Non-pigmented ciliary epithelial cell (primary cell): ENCODE data around the gene CMC1.

Experiments used
- DNase-seq: peaks from one replicate; pipeline ENCODE4 v3.0.0-alpha.2; 2010; ENCODE audit warnings: low read depth

CMC1 gene

DNA sequence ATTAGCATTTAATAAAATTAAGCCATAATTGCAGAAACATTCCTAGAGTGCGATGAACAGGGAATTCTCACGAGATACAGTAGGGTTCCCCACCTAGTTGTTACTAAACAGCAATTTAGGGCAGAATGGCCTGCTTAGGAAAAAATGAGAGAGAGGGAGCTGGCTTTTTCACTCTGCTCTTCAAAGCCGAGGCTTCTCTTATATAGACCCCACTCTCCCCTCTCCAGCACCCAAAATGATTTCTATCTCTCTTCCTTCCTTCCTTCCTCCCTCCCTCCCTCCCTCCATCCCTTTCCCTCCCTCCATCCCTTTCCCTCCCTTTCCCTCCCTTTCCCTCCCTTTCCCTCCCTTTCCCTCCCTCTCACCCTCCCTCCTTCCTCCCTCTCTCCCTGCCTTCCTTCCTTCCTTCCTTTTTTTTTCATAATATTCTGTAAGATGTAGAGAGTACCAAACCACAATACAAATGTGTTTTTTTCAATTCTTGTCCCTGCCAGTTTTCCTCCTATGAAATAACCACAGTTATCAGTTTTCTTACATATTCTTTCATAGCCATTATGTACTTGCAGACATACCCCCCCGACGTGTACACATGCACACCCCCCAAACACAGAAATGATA is 59.0 kb downstream of the CMC1 start:
- DNase-seq = no peak

DNA sequence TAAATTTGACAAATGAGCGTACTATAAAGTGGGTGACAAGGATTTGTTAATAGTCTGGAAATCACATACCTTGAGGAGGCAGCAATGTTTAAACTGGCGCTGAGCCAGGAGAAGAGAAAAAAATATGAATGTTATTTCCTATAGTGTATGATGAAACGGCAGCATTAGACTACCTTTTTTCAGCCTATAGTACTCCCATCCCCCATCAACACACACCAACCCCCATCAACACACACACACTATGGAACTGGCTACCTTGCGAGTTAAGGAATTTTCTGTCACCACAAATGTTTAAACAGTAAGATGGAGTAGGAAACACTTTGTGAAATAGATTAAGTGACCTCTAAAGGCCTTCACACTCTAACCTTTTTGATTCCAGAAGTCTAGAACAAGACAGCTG is 60.3 kb downstream of the CMC1 start:
- no peak for DNase-seq

DNA sequence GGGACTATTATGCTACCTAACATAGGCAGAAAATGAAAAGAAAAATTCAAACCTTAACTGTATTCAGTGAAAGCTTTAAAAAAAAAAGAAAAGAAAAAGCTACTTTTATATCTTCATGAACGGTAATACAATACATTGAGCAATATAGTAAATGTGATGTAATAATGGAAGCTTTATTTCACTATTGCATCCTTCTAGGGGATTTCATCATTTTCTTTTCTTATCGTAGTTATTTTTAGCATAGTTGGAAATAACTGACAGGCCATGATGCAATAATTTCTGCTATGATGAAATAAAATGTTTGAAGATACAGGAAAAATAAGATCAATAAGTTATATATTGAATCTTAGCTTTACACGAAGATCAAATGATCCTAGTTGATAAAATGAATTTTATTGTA is 66.8 kb downstream of the CMC1 start:
- no peak for DNase-seq

DNA sequence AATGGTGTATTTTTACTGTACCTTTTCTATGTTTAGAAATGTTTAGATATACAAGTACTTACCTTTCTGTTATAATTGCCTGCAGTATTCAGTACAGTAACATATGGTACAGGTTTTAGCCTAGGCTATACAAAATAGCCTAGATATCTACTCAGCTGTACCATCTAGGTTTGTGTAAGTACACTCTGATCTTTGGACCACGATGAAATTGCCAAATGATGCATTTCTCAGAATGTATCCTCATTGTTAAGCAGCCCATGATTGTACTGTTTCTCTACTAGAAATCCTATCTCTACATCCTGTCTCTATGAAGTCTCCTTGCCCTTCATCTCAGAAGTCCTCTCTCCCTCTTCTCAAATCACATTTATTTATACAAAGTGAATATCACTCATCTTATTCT is 74.3 kb downstream of the CMC1 start:
- DNase-seq = no peak

DNA sequence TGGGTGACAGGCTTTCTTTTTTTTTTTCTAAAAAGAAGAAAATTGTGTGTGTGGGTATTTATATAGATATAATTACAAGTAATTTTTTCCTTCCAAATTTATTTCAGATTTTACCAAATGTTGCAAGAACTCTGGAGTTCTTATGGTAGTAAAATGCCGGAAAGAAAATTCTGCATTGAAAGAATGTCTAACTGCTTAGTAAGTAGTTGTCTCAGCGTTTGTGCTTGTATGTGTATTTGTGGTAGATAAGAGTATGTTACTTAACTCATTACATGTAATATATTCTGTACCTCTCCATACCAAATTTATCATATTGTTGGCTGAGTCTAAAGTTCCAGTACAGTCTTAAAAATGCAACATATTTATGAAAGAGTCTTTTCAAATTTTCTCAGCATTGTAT is 74.8 kb downstream of the CMC1 start:
- no peak for DNase-seq

DNA sequence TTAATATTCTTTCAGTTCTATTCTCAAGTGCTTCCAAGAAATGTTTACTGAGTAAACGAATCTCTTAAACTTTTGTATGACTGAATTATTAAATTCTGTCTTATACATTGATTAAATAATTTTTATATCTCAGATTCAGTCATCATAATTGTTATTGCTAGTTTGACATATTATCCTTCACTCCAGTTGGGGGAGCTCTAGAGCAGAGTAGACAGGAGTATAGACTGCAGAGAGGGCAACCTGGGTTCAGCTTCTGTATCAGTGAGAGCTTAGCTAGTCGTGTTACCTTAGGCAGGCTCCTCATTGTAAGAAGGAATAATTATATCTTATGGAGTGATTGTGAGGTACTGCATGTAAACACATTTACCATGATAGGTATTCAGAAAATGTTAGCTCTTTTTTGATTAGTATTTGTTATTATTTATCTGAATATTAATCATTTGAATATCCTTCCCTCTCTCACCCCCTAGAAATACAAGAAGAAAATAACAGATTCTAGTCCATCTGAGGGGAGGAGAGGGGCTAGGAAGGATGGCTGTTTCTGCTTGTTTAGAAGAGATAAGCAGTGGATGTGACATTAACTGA is 76.1 kb downstream of the CMC1 start:
- peak; percentile 18 for DNase-seq

DNA sequence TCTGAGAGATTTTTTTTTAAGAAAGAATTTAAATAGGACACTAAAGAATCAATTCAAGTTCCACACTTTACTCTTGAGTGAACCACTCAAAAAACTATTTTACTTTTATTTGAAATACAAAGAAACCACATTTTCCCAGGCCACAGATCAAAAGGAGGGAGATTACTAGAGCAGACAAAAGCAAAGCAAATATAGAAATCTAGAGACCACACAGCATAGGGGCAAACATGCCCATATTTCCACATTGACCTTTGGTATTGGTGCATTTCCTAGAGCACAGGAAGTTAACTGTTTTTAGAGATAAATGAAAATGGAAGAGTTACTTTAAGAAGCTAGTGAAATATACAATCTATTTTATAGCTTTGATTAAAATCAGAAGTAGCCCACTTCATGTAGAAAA is 79.6 kb downstream of the CMC1 start:
- DNase-seq = no peak

DNA sequence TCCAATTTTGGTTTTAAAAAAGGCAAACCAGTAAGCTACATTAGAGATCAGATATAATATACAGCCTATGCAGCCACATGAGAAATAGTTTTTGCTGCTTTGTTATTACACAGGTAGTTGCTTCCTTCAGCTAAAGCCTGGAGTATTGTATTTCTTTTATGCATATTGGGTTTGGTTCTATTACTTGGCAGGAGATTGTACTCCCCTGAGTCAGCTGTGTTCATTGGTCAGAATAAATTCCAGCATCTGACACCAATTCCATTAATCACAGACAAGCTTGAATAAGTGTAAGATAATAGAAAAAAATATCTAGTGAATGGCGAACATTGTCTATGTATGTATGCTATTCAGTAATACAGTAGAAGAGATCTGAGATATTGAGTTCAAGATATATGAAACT is 81.0 kb downstream of the CMC1 start:
- peak; percentile 49 for DNase-seq

DNA sequence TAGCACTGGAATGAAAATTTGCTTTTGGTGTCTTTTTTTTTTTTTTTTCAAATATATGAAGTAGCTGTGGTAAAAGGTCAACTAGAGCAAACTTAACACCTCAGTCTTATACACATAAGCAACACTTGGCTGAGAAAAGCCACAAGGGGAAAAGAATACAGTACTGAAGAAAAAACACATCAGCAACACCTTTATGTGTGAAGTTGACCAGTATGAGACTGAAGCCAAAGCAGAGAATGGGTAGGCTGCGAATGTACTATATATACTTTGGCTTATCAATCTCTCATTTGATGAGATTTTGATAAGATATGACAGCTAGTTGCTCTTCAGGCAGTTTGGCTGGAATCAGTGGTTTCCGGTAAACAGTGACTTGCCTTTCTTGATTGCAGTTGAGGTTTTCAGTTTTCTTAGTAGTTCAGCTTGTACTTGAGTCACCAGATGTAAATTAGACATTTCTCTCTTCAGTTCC is 85.1 kb downstream of the CMC1 start:
- DNase-seq = no peak

DNA sequence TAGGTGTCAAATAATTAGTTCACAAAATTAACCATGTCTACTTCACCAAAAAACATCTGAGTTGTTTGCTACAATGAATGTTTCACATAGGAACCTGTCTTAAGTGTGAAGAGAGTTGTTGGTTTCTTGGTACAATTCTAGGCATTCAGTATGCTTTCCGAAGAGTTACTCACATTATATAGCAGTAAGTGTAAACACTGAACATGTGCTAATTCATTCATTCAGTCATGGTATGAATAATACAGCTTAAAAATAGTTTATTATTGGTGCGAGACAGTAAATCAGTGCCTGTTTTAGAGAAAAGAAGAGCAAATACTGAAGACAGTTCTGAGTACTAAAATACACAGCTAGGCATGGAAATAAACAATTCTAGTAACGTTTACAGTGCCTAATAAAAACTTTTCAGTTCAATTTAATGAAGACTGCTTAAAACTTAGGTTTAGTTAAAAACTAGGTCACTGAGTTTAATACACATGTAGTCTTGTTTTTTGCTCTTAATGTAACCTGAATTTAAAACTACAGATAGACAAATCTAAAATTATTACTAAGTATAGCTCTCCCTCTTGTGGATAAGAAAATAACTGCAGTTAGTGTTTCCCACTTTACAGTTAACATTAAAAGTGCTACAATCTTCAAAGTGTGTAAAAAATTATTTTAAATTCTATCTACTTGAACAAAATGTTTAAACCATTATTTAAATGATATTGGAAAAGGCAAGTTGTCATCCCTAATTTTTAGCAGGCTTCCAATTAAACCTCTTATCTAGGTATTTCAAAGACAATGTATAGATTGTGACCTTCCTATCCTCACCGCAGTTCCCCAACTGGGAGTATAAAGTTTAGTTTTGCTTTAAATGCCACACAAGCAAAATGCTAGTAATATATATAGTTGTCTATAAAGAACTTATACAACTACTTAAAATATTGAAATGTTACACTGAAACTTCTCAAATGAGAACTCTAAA is 87.1 kb downstream of the CMC1 start:
- DNase-seq = no peak

DNA sequence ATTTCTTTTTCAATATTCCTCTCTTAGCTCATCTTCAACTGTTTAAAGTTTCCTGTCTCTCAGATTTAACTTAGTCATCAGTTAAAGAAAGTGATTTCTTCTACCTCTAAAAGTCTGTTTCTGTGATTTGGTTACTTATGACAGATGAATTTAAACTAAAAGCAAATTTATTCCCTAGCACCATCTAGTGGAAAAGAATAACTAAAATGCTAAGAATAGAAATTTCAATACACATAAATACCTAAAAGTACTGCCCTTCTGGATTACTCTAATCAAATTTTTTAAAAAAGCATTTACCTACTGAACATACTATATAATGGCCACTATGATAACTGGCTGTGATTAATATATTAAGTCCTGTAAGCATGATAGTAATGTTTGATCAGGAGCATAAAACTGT is 93.1 kb downstream of the CMC1 start:
- no peak for DNase-seq

DNA sequence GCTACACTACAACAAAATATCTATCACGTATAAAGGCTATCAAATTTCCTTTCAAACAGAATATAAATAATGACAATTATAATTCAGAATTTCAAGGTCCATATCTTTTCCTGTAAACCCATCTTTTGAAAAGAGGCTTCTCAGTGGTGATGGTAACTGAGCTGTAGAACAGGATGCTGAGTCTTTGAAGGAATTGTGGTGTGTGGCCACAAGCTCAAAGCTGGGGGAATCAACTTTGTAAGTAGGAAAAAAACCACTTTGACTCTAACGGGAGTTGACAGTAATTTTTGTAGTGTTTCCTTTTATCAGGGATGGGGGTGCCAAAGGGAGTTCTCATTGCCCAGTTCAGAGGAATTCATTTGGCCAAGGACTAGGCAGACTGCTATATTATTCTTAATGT is 93.8 kb downstream of the CMC1 start:
- no peak for DNase-seq

DNA sequence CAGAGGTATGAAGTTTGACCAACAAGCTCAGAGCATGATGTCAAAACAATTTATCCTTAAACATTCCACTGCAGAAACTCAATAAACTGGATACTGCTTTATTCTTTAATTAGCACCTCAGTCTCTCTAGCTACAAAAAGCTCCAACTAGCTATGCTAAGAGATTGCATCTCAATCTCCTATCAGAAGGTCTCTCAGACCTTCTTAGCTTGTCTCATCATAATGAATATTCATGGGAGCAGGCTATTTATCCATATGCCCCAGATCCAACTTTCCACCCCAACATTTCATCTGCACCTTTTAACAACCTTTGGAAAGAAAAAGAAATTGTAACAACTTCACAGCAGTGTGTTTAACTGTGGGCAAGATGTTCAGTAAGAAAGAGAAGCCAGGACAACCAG is 95.8 kb downstream of the CMC1 start:
- no peak for DNase-seq

DNA sequence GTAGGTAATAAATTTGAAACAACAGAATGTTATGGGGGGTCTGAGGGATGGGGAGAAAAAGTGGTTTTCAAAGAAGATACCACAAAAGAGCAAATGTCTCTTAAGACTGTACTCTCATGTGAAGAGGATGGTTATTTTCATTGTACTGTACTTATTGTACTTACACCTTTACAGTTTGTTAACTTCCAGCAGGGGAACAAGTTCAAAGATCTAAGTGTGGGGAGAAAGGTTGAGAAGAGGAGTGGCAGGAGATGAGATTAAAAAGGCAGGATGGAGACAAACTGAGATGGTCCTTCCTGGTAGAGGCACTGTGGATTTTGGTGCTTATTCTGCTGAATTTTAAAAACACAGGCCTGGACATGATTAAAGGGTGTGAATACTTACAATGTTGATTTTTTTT is 101.7 kb downstream of the CMC1 start:
- DNase-seq = no peak

DNA sequence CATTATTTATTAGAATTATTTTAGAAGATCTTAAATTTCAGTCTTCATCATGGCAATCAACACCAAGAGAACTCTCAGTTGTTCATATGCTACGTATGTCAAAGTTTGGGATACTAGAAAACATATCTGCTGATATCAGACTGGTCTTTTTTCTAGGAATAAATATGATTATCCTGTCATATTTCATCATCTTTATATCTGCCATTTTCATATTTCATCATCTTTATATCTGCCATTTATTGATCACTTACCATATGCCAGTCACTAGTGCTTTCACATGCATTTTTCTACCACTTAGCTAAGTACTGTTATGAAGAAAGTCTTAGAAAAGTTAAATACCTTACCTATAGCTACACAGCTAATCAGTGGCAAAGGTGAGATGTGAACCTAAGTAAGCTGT is 104.3 kb downstream of the CMC1 start:
- no peak for DNase-seq

DNA sequence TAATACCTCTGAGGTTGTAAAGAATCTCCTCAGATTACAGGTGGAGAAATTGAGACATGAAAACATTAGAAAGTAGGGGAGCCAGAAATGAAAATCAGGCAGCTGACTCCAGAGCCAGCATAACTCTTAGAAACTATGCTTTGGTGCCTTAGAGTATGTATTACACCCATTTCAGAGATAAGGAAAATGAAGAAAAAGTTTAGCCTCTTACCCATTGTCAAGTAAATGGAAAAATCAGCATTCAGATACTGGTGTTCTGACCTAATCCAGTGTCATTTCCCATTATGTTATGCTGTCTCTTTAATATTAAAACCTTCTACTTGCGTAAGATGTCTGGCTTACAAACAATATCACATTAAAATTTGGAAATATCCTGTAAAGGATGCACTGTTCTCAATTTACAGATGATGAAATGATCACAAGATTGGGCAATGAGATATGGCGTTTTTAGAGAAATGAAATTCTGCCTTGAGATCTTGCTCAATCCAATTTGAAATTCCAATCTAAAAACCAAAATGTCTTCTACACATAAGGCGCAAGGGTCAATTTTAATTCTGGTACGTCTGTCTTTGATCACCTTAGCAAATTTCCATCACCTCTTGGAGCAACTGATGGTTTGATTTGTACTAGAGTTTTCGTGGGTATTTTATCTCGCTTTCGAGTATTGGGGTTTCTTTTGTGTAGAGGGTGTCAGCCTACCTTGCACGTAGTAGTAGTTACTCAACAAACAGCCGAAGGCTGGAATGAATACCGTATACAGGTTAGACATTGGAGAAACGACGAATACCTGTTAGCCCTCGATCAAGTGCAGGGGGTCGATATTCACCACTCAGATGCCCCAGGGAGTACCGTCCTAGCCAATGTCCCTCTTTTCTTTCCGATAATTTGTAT is 106.2 kb downstream of the CMC1 start:
- DNase-seq = no peak

DNA sequence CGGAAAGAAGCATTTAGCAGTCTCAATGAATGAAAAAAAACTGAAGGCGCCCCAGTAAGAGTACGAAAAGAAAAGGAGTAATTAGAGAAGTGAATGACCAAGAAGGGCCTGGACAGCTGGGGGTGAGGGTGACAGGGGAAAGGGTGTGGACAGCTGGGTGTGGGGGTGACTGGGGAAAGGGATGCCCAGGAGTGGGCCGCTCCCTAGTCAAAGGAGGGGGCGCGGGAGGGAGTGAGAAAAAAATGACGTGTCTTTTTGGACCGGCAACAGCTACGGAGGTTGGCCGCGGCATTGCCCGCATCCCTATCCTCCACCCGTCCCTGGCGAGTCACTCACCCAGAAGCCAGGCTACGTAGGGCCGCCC is 106.8 kb downstream of the CMC1 start:
- peak; percentile 36 for DNase-seq

DNA sequence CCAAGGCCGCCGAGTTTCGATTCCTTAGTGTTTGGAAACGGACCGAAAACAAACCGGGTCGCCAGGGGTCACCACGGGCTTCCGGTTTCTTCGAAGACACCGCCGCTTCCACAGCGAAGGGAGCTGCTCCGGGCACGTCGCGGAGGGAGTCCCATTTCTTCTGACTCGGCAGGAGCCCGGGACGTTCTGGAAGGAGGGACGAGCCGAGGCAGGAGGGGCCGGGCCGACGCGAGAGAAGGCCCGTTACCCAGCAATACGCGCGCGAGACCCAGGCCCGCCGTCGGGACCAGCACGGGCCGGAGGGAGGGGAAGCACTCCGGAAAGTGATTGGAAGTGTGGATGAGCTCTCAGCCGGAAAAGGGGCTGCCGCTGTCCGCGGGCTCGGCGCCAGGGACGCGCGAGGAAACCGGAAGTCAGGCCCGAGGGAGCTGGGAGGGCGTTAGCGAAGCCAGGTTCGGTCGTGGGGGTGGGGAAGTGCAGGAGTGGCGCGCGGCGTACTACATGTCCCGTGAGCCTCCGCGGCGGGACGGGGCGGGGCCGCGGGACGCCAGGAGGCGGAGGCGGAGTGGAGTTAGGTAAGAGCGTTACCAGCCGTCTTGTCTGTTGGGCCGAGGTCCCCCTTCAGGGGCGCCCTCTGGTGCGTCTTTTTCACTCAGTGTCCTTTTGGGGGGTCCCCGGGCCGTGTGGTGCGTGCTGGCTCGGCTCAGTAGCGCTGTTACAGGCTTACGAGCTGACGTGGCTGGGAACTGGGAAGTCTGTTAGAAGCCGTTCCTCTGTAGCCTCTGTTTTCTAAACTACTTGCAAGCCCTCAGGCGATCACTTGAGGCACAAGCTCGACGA is 107.4 kb downstream of the CMC1 start, which contains the start of the genes AZI2 and ZCWPW2:
TSS of gene AZI2 (minus strand) at position 196 of the 840 bp plus-strand sequence. CDS start 8,207 bp downstream, outside the sequence.
TSS of gene ZCWPW2 (plus strand) at position 93 of the 840 bp plus-strand sequence. CDS start 64,348 bp downstream, outside the sequence.
- peak; percentile 79 for DNase-seq

DNA sequence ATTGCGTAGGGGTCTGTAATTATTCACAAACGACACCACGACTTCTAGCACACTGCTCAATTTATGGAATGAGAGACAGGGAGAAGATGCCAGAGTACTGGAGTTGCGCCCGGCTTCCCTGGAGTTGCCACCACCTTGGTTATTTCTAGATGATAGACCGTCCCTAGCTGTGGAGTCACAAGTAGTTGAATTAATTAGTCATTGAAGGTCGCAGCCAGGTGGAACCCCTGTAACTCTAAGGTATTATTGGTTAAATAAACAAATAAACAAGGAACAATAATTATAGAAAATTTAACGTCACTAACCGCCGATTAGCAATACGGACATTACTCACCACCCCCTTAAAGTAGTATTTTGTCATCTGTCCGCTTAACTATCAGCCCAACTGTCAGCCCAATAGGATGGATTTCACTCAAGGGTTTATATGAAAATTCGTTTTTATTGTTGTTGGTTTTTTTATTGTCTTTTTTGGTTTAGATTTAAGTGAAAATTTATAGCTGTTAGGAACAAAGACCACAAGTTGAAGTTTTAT is 108.1 kb downstream of the CMC1 start:
- DNase-seq = no peak
